ENCODE results near the gene MDH1B.
"Not testable (repeated sequence)": the region's sequence is repeated elsewhere in the genome, so short reads cannot be mapped to it uniquely, and the experiment has no call there.

The MDH1B gene

DNA sequence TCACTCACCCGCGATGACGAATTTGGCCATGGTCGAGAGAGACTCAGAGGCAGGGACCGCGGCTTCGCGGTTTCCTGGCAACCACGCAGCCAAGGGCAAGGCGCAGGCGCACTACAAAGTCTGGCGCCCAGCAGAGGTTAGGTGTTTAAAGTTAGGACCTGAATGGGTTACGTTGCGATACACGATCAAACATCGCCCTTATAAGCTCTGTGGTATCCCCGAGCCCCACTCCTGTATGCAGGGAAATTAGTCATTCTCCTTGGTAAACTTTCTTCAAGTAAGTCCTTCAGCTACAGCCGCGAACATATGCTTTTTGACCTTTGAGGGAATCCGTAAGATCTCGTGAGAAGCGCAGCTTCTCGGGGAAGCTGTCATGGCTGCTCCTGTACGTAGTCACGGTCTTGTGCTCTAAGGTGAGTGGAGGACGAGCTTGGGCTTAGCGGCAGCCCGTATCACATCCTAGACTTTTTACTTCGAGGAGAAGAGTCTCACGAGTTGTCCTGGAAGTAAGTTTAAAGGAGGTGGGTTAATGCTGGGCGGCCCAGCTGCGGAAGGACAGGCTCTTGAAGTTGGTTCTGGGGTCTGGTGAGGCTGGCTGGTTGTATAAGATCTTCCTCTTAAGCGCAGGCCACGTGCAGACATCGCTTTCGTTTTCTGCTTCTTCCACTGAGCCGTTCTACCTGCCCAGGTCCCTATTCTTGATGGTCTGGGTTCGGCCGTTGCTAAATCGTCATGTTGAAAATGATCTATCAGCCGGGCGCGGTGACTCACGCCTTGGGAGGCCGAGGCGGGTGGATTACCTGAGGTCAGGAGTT lies at the start of gene MDH1B, which contains the start of gene FASTKD2:
MDH1B (minus strand) TSS at position 87 of the 815 bp plus-strand sequence; CDS start at position 30, 57 bp downstream.
FASTKD2 (plus strand) TSS at position 365 of the 815 bp plus-strand sequence. CDS start 1,088 bp downstream, outside the sequence.
- peak; percentile 50 for FAIRE-seq

GRCh38 chr2:206814498-206814897 lies 49.4 kb upstream of the MDH1B start:
- FAIRE-seq = no peak

DNA sequence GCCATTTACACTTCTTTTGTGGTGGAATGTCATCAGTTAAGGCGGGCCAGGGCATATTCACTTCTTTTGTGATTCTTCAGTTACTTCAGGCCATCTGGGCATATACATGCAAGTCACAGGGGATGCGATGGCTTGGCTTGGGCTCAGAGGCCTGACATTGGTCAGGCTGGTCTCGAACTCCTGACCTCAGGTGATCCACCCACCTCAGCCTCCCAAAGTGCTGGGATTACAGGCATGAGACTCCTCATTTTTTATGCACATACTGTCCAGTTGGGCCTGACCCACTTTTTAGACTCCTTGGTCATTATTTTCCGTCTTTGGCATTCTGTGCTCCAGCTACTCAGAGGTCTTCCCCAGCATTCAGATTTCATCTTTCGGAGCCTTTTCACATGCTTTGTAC lies 47.3 kb upstream of the MDH1B start:
- FAIRE-seq = not testable (repeated sequence)

DNA sequence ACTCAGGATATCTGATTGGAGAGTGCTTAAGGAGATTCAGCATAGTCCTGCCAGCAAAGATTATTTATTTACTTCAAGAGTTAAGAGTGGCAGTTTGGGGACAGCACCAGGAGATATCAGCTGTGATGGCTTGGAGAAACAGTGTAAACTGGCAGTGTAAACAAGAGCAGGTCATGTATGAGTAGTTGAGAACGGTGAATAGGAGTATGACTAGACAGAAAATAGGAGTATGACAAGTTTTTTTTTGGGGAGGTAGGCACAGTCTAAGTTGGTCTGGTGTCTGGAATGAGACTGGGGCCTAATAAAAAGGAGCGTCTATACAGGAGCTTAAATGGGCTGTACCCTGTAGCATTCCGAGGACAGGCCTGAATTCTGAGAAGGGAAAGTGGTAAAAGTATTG lies 42.5 kb upstream of the MDH1B start:
- FAIRE-seq = not testable (repeated sequence)

DNA sequence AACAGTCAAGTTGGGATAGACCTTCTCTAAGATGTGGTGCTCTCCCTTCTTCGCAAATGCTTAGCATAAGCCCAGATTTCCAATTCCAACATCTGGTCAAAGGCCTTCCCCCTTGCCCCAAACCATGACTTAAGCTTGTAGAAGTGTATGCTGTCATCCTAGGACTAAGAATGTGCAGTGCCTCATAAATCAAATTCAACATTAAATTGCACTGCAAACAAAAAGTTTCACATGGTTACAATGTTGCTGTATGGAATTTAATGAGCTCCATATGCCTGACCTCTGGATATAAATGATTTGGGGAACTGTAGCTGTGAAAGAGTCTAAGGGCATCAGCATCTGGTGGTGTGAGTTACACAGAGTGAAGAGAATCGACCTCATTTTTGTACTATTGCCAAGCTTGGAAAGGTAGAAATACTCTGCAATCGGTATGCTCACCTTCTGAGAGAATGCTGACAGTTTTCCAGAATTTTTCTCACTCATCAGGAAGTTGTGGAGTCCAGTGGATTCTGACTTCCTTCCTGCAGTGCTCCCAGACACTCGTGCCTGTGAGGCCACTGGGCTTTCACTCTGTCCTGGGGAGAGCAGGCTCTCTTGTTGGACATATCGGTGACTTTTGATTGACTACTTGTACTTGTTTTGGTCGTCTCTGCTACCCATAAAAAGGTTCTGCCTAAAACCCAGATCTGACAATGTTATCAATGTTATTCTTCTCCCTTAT lies 40.9 kb upstream of the MDH1B start:
- no peak for FAIRE-seq

DNA sequence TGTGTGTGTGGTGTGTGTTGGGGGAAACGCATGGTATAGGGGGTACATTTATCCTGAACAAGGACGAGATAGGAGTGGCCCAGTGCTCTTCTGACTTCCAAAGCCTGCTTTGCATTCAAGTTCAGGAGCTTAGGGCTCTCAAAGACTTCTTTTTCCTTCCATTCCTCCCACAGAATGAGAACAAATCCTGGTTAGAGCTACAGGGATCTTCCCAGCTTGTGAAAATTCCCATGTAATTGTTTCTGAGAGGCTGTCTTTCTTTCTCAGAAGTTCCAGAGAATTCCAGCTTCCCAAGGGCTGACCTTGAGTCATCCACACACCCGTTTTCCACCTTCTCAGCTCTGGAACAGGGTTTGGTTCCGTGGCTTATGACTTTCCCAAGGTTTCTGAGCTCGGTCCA lies 39.2 kb upstream of the MDH1B start:
- FAIRE-seq = no peak

- FAIRE-seq = no peak
These were observed 37.8 kb upstream of the MDH1B start for GRCh38 chr2:206802654-206803514.

- no peak for FAIRE-seq
These were observed 36.5 kb upstream of the MDH1B start for GRCh38 chr2:206801418-206802189.

DNA sequence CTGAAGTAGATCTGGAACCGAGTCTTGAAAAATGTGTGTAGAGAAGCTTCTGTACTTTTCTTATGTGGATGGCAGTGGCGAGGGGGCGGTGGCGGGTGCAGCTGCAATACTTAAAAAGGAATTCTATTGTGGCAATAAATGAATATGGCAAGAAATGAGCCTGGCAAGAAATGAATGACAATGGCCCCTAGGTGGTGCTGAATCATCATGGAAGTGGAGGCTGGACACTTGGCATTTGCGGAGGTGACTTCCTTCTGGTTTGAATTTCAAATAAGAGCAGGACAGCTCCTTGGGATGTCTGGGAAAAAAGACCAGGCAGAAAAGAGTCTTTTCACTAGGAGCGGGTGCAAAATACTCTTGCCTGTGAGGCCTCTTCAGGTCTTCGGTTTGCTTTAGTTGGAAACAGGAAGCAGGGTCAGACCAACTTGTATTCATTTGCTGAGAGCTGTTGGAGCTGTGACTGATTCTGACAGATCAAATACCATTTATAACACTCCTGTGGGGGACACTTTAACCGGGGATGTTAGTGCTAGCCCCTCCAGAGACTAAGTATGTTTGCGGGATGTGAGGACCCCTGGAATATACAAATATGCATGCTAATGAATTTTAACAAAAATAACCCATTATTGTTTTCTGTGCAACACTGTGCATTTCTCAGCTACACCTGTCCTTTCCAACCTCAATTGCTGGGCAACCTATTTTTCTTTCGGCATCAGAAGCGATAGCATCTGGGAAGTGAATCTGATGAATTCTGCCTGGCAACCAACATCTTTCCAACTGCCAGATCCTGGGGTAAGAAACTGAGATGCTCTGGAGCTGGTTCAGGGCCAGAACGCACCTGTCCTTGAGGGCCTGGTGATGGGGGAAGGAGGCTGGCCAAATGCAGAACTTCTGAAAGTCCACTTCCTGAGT lies 35.6 kb upstream of the MDH1B start:
- no peak for FAIRE-seq

GRCh38 chr2:206799083-206799482 lies 34.0 kb upstream of the MDH1B start:
- no peak for FAIRE-seq

DNA sequence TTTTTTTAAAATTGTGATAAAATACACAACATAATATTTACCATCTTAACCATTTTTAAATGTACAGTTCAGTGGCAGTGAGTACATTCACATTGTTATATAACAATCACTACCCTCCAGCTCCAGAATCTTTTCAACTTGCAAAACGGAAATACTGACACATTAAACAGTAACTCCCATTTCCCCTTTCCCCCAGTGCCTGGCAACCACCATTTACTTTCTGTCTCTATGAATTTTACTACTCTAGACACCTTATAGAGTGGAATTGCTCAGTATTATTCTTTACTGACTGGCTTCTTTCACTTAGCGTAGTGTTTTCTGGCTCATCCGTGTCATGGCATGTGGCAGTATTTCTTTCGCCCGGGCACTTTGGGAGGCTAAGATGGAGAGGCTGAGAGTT lies 32.9 kb upstream of the MDH1B start:
- no peak for FAIRE-seq

DNA sequence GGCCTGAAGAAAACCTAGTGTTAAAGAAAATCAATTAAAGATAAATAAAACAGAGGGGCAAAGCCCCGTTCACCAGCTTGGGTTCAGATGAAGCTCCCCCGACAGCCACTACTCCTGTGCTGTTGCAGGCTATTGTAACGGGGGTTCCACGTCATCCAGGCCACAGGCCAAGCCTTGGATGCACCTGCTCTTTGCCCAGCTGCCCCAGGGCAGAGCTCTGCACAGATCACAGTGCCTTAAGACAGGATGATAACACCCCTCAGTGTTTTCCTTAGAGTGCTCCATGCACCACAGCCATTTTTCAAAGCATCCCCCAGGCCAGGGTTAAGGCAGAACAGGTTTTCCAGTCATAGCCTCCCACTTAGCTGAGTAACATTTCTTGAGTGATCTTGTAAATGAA lies 32.2 kb upstream of the MDH1B start:
- no peak for FAIRE-seq

GRCh38 chr2:206792645-206793044 lies 27.5 kb upstream of the MDH1B start:
- FAIRE-seq = no peak

- FAIRE-seq = no peak
These were observed 25.3 kb upstream of the MDH1B start for GRCh38 chr2:206790311-206790935.

GRCh38 chr2:206784559-206785353 lies 19.6 kb upstream of the MDH1B start:
- FAIRE-seq = no peak

DNA sequence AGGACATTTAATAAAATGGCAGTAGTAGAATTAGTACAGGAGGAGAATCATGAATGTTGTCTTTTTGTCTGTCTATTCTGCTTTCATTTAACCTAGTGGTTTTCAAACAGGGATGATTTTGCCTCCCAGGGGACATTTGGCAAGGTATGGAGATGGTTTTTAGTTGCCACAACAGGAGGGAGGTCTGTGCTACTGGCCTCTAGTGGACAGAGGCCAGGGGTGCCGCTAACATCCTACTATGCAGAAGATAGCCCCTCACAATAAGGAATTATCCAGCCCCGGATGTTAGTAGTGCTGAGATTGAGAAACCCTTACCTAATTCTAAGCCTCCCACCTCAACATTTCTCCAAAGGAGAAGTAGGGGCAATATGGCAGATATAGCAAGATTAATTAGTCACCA lies 18.6 kb upstream of the MDH1B start:
- no peak for FAIRE-seq

- no peak for FAIRE-seq
These were observed 15.5 kb upstream of the MDH1B start for GRCh38 chr2:206780671-206781070.

DNA sequence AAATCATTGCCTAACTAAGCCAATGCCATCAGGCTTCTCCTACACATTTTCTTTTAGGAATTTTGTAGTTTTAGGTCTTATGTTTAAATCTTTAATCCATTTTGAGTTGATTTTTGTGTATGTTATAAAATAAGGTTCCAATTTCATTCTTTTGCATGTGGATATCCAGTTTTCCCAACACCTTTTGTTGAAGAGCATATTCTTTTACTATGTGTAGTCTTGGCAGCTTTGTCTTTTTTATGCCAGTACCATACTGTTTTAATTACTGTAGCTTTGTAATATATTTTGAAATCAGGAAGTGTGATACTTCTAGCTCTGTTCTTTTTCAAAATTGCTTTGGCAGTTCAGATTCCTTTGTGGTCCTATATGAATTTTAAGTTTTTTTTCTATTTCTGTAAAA lies 11.3 kb upstream of the MDH1B start:
- no peak for FAIRE-seq

DNA sequence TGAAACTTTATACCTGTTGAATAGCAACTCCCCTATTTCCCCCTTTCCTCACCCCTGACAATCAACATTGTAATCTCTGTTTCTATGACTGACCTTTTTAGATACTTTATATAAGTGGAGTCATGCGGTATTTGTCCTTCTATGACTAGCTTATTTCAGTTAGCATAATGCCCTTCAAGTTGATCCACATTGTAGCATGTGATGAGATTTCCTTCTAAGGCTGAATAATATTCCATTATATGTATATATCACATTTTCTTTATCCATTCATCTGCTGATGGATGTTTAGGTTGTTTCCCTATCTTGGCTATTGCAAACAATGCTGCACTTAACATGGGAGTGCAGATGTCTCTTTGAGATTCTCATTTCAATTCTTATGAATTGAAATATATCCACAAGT lies 9.7 kb upstream of the MDH1B start:
- peak; percentile 11 for FAIRE-seq

Measured in G401.6 (cell line).